Stimulated activated CD8-positive, alpha-beta memory T cell treated with anti-CD3 and anti-CD28 coated beads, Interleukin-12 subunit alpha, Interleukin-12 subunit beta, amount 100 ng/mL, for 24 hours (primary cell): ENCODE data around the gene TMEM181.
"Not testable (repeated sequence)": the region's sequence is repeated elsewhere in the genome, so short reads cannot be mapped to it uniquely, and the experiment has no call there.

Experiments used
- DNase-seq: peaks from one replicate; pipeline ENCODE4 v3.0.0-alpha.2; 2020; ENCODE audit errors: extremely low read depth

Gene TMEM181

GRCh38 chr6:158660333-158660754, 100.5 kb downstream of the TMEM181 start:
- DNase-seq = no peak

GRCh38 chr6:158661156-158661685, 101.3 kb downstream of the TMEM181 start:
- DNase-seq = no peak

GRCh38 chr6:158662607-158662953, 102.7 kb downstream of the TMEM181 start:
- DNase-seq = no peak

- no peak for DNase-seq
Measured at GRCh38 chr6:158662954-158663624, 103.2 kb downstream of the TMEM181 start.

GRCh38 chr6:158663625-158664165, 103.8 kb downstream of the TMEM181 start:
- DNase-seq = no peak

- no peak for DNase-seq
Measured at GRCh38 chr6:158665332-158665731, 105.4 kb downstream of the TMEM181 start.

GRCh38 chr6:158666628-158667359, 106.9 kb downstream of the TMEM181 start:
- no peak for DNase-seq

GRCh38 chr6:158667360-158667981, 107.6 kb downstream of the TMEM181 start:
- DNase-seq = no peak

GRCh38 chr6:158668707-158669103, 108.8 kb downstream of the TMEM181 start:
- DNase-seq = no peak

- no peak for DNase-seq
Measured at GRCh38 chr6:158669145-158670035, 109.5 kb downstream of the TMEM181 start.

GRCh38 chr6:158672119-158672518, 112.2 kb downstream of the TMEM181 start:
- not testable (repeated sequence) for DNase-seq

GRCh38 chr6:158672726-158673125, 112.8 kb downstream of the TMEM181 start:
- no peak for DNase-seq

- DNase-seq = no peak
Measured at GRCh38 chr6:158674342-158675131, 114.6 kb downstream of the TMEM181 start.

GRCh38 chr6:158677094-158677493, 117.2 kb downstream of the TMEM181 start:
- not testable (repeated sequence) for DNase-seq

GRCh38 chr6:158677906-158678578, 118.2 kb downstream of the TMEM181 start:
- DNase-seq = no peak

- DNase-seq = no peak
Measured at GRCh38 chr6:158680015-158680414, 120.1 kb downstream of the TMEM181 start.

GRCh38 chr6:158680481-158680880, 120.6 kb downstream of the TMEM181 start:
- DNase-seq = no peak

- no peak for DNase-seq
Measured at GRCh38 chr6:158684311-158684710, 124.4 kb downstream of the TMEM181 start.

- no peak for DNase-seq
Measured at GRCh38 chr6:158684745-158685324, 124.9 kb downstream of the TMEM181 start.
